ENCODE measurements around the gene ARHGAP12.
A peak's percentile ranks its signal among the peaks of the same experiment; 100 is the strongest.

Gene ARHGAP12

GRCh38 chr10:31930023-31930751, 1.6 kb upstream of the ARHGAP12 start:
- H2AK5ac ChIP-seq (ENCODE audit: low read length), result no peak overlapping the region
- H2BK15ac ChIP-seq (replicated peaks; ENCODE audit: low read depth), result no peak overlapping the region
- H3K27ac ChIP-seq (ENCODE audit: low read depth, low read length), result peak overlapping the region; percentile 33
- no peak overlapping the region for H3K4ac ChIP-seq (ENCODE audit: low read depth, low read length)
- no peak overlapping the region for H4K8ac ChIP-seq (ENCODE audit: low read depth, low read length)
- no peaks in the 10 kb centered on the region for H3K36me3 ChIP-seq (ENCODE audit: control insufficient read depth, insufficient read depth, low read length)
- no peak overlapping the region for H3K4me3 ChIP-seq (ENCODE audit: low read length)
- peaks cover 6% of the 10 kb centered on the region for H3K4me1 ChIP-seq (ENCODE audit: control insufficient read depth, low read depth, low read length)
- no peak overlapping the region for H4K5ac ChIP-seq (ENCODE audit: low read length)
- peak overlapping the region; percentile 56 for H3K4me2 ChIP-seq (ENCODE audit: low read length)
- H3K27me3 ChIP-seq (ENCODE audit: insufficient read depth, low read length, poor library complexity), result no peaks in the 10 kb centered on the region
- peak overlapping the region; percentile 15 for H3K9ac ChIP-seq (ENCODE audit: low read length)
- no peak overlapping the region for H3K56ac ChIP-seq (ENCODE audit: low read length)
- no peak overlapping the region for H2BK5ac ChIP-seq (ENCODE audit: low read length)
- H3K18ac ChIP-seq (ENCODE audit: low read length), result no peak overlapping the region
- H3K79me2 ChIP-seq (ENCODE audit: control insufficient read depth, insufficient read depth, low read length), result peaks cover 24% of the 10 kb centered on the region
- H3K23ac ChIP-seq (ENCODE audit: low read length), result no peak overlapping the region
- no CpG with 5 or more reads among the region's 11 CpGs for WGBS (ENCODE audit: extremely low coverage, insufficient coverage, low lambda C conversion rate)
- no peak overlapping the region for H2BK120ac ChIP-seq (ENCODE audit: low read depth, low read length)
- DNase-seq, result peak; percentile 69
- peaks cover 2% of the 10 kb centered on the region for H3K79me1 ChIP-seq (ENCODE audit: low read length)

- no peak overlapping the region for H4K8ac ChIP-seq (ENCODE audit: low read depth, low read length)
- H3K4ac ChIP-seq (ENCODE audit: low read depth, low read length), result peak overlapping the region; percentile 11
- peak overlapping the region; percentile 80 for H3K9ac ChIP-seq (ENCODE audit: low read length)
- peak overlapping the region; percentile 56 for H3K4me2 ChIP-seq (ENCODE audit: low read length)
- no peaks in the 10 kb centered on the region for H3K27me3 ChIP-seq (ENCODE audit: insufficient read depth, low read length, poor library complexity)
- H2BK5ac ChIP-seq (ENCODE audit: low read length), result peak overlapping the region; percentile 17
- H2AK5ac ChIP-seq (ENCODE audit: low read length), result no peak overlapping the region
- WGBS (ENCODE audit: extremely low coverage, insufficient coverage, low lambda C conversion rate), result no CpG with 5 or more reads among the region's 25 CpGs
- peak overlapping the region; percentile 61 for H3K4me3 ChIP-seq (ENCODE audit: low read length)
- no peaks in the 10 kb centered on the region for H3K36me3 ChIP-seq (ENCODE audit: control insufficient read depth, insufficient read depth, low read length)
- H3K23ac ChIP-seq (ENCODE audit: low read length), result peak overlapping the region; percentile 51
- no peak overlapping the region for H2BK15ac ChIP-seq (replicated peaks; ENCODE audit: low read depth)
- H3K56ac ChIP-seq (ENCODE audit: low read length), result peak overlapping the region; percentile 88
- peak overlapping the region; percentile 90 for H3K18ac ChIP-seq (ENCODE audit: low read length)
- peaks cover 6% of the 10 kb centered on the region for H3K4me1 ChIP-seq (ENCODE audit: control insufficient read depth, low read depth, low read length)
- H3K79me2 ChIP-seq (ENCODE audit: control insufficient read depth, insufficient read depth, low read length), result peaks cover 30% of the 10 kb centered on the region
- peak overlapping the region; percentile 9 for H3K27ac ChIP-seq (ENCODE audit: low read depth, low read length)
- no peak overlapping the region for H2BK120ac ChIP-seq (ENCODE audit: low read depth, low read length)
- H4K5ac ChIP-seq (ENCODE audit: low read length), result no peak overlapping the region
- DNase-seq, result peak; percentile 72
- peaks cover 2% of the 10 kb centered on the region for H3K79me1 ChIP-seq (ENCODE audit: low read length)
Measured at GRCh38 chr10:31929261-31930022, 811 bp upstream of the ARHGAP12 start.

- Histone ChIP-seq H3K4ac (ENCODE audit: low read depth, low read length) (peak overlapping the region; percentile 60), H2BK120ac (ENCODE audit: low read depth, low read length) (peak overlapping the region; percentile 3), H4K5ac (ENCODE audit: low read length) (no peak overlapping the region), H3K4me3 (ENCODE audit: low read length) (peak overlapping the region; percentile 84), H2AK5ac (ENCODE audit: low read length) (no peak overlapping the region), H3K4me1 (ENCODE audit: control insufficient read depth, low read depth, low read length) (peaks cover 6% of the 10 kb centered on the region), H4K8ac (ENCODE audit: low read depth, low read length) (no peak overlapping the region), H3K9ac (ENCODE audit: low read length) (peak overlapping the region; percentile 97), H3K79me2 (ENCODE audit: control insufficient read depth, insufficient read depth, low read length) (peaks cover 42% of the 10 kb centered on the region), H3K27me3 (ENCODE audit: insufficient read depth, low read length, poor library complexity) (no peaks in the 10 kb centered on the region), H3K56ac (ENCODE audit: low read length) (peak overlapping the region; percentile 97), H3K23ac (ENCODE audit: low read length) (peak overlapping the region; percentile 59), H3K18ac (ENCODE audit: low read length) (peak overlapping the region; percentile 75), H2BK5ac (ENCODE audit: low read length) (peak overlapping the region; percentile 96), H3K4me2 (ENCODE audit: low read length) (peak overlapping the region; percentile 94), H2BK15ac (replicated peaks; ENCODE audit: low read depth) (no peak overlapping the region), H3K79me1 (ENCODE audit: low read length) (peaks cover 2% of the 10 kb centered on the region), H3K27ac (ENCODE audit: low read depth, low read length) (peak overlapping the region; percentile 99), H3K36me3 (ENCODE audit: control insufficient read depth, insufficient read depth, low read length) (no peaks in the 10 kb centered on the region)
- no CpG with 5 or more reads among the region's 58 CpGs for WGBS (ENCODE audit: extremely low coverage, insufficient coverage, low lambda C conversion rate)
- peak; percentile 90 for DNase-seq
Measured at GRCh38 chr10:31927884-31928548, 615 bp downstream of the ARHGAP12 start.

- H3K4me2 ChIP-seq (ENCODE audit: low read length), result peak overlapping the region; percentile 94
- no peak overlapping the region for H2AK5ac ChIP-seq (ENCODE audit: low read length)
- H3K18ac ChIP-seq (ENCODE audit: low read length), result peak overlapping the region; percentile 75
- H2BK15ac ChIP-seq (replicated peaks; ENCODE audit: low read depth), result no peak overlapping the region
- H3K27ac ChIP-seq (ENCODE audit: low read depth, low read length), result peak overlapping the region; percentile 99
- H3K9ac ChIP-seq (ENCODE audit: low read length), result peak overlapping the region; percentile 91
- H3K27me3 ChIP-seq (ENCODE audit: insufficient read depth, low read length, poor library complexity), result no peaks in the 10 kb centered on the region
- peaks cover 2% of the 10 kb centered on the region for H3K79me1 ChIP-seq (ENCODE audit: low read length)
- peak overlapping the region; percentile 83 for H3K4me3 ChIP-seq (ENCODE audit: low read length)
- H3K4ac ChIP-seq (ENCODE audit: low read depth, low read length), result no peak overlapping the region
- DNase-seq, result no peak
- no peaks in the 10 kb centered on the region for H3K36me3 ChIP-seq (ENCODE audit: control insufficient read depth, insufficient read depth, low read length)
- peak overlapping the region; percentile 97 for H3K56ac ChIP-seq (ENCODE audit: low read length)
- H4K8ac ChIP-seq (ENCODE audit: low read depth, low read length), result no peak overlapping the region
- peak overlapping the region; percentile 34 for H3K23ac ChIP-seq (ENCODE audit: low read length)
- peaks cover 6% of the 10 kb centered on the region for H3K4me1 ChIP-seq (ENCODE audit: control insufficient read depth, low read depth, low read length)
- peaks cover 47% of the 10 kb centered on the region for H3K79me2 ChIP-seq (ENCODE audit: control insufficient read depth, insufficient read depth, low read length)
- no CpG with 5 or more reads among the region's 12 CpGs for WGBS (ENCODE audit: extremely low coverage, insufficient coverage, low lambda C conversion rate)
- no peak overlapping the region for H4K5ac ChIP-seq (ENCODE audit: low read length)
- H2BK120ac ChIP-seq (ENCODE audit: low read depth, low read length), result no peak overlapping the region
- H2BK5ac ChIP-seq (ENCODE audit: low read length), result peak overlapping the region; percentile 28
Measured at GRCh38 chr10:31927565-31927883, 1.1 kb downstream of the ARHGAP12 start.

- Histone ChIP-seq H3K27ac (ENCODE audit: low read depth, low read length) (no peak overlapping the region), H3K18ac (ENCODE audit: low read length) (peak overlapping the region; percentile 14)
- no CpG with 5 or more reads among the region's 22 CpGs for whole genome bisulfite sequencing (ENCODE audit: extremely low coverage, insufficient coverage, low lambda C conversion rate)
Measured at GRCh38 chr10:31926765-31927564, 1.7 kb downstream of the ARHGAP12 start.

More at GRCh38 chr10:31926765-31927564, 1.7 kb downstream of the ARHGAP12 start:
- peaks cover 6% of the 10 kb centered on the region for H3K4me1 ChIP-seq (ENCODE audit: control insufficient read depth, low read depth, low read length)
- no peak overlapping the region for H2BK5ac ChIP-seq (ENCODE audit: low read length)
- no peak for DNase-seq
- H3K9ac ChIP-seq (ENCODE audit: low read length), result peak overlapping the region; percentile 91
- H3K56ac ChIP-seq (ENCODE audit: low read length), result peak overlapping the region; percentile 97
- H2BK15ac ChIP-seq (replicated peaks; ENCODE audit: low read depth), result no peak overlapping the region
- H3K4ac ChIP-seq (ENCODE audit: low read depth, low read length), result no peak overlapping the region
- no peak overlapping the region for H4K5ac ChIP-seq (ENCODE audit: low read length)
- no peak overlapping the region for H4K8ac ChIP-seq (ENCODE audit: low read depth, low read length)
- H3K4me3 ChIP-seq (ENCODE audit: low read length), result peak overlapping the region; percentile 83
- no peak overlapping the region for H2AK5ac ChIP-seq (ENCODE audit: low read length)
- H3K79me1 ChIP-seq (ENCODE audit: low read length), result peaks cover 2% of the 10 kb centered on the region
- no peak overlapping the region for H2BK120ac ChIP-seq (ENCODE audit: low read depth, low read length)
- H3K23ac ChIP-seq (ENCODE audit: low read length), result peak overlapping the region; percentile 37
- H3K27me3 ChIP-seq (ENCODE audit: insufficient read depth, low read length, poor library complexity), result no peaks in the 10 kb centered on the region
- peak overlapping the region; percentile 94 for H3K4me2 ChIP-seq (ENCODE audit: low read length)
- no peaks in the 10 kb centered on the region for H3K36me3 ChIP-seq (ENCODE audit: control insufficient read depth, insufficient read depth, low read length)
- H3K79me2 ChIP-seq (ENCODE audit: control insufficient read depth, insufficient read depth, low read length), result peaks cover 50% of the 10 kb centered on the region

Measured in mesendoderm (in vitro differentiated cells).